Nephron (organoid): ENCODE measurements around the gene ZDHHC20.

ENCODE experiments used
- H3K27ac Mint-ChIP-seq, 3 experiments: 2 replicates each; pipeline ENCODE4 v1.8.0; 2020; ENCODE audit warnings: mixed read lengths in 3 of 3, mild to moderate bottlenecking in 2 of 3, moderate library complexity in 1 of 3
- H3K27me3 Mint-ChIP-seq: 2 replicates; pipeline ENCODE4 v1.8.0; 2021; ENCODE audit warnings: low read depth, mild to moderate bottlenecking, moderate library complexity, mixed read lengths
- H3K36me3 Mint-ChIP-seq: 2 replicates; pipeline ENCODE4 v1.8.0; 2020; ENCODE audit warnings: low read depth, mixed read lengths
- H3K4me1 Mint-ChIP-seq: 2 replicates; pipeline ENCODE4 v1.8.0; 2020; ENCODE audit warnings: mixed read lengths
- H3K4me3 Mint-ChIP-seq, 3 experiments: 2 replicates each; pipeline ENCODE4 v1.8.0; 2020; ENCODE audit warnings: mild to moderate bottlenecking in 3 of 3, mixed read lengths in 3 of 3, moderate library complexity in 2 of 3
- H3K9me3 Mint-ChIP-seq: 2 replicates; pipeline ENCODE4 v1.8.0; 2020; ENCODE audit warnings: mixed read lengths
- CTCF ChIP-seq, 3 experiments: fragments of 200-600 bp; sonication (generic); IDR thresholded peaks; one replicate each; pipeline ENCODE4 v1.5.0; 2021; ENCODE audit warnings: antibody characterized with exemption in 3 of 3; ENCODE audit not compliant: unreplicated experiment in 3 of 3

The ZDHHC20 gene

DNA sequence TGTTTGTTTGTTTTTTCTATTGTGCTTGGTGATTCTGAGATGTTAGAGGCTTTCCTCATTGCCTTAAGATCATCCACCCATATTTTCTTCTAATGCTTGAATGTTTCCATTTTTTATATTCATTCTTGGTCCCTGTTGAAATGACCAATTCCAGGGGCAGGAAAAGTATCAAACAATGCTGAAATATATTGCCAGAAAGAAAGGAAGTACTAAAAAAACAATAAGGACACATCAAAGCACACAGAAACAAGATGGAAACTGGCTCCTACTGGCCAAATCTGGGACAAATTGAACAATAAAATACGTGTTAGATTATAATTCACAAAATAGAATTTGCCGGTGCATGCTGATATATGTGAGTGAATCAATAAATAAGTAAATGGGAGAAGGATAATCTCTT lies 23.9 kb downstream of the ZDHHC20 start:
- TF ChIP-seq CTCF (IDR thresholded peaks at IDR 0.05; ENCODE audit: unreplicated experiment in 3 of 3), result no peak
- H3K36me3 Mint-ChIP-seq, result peaks cover 84% of the 10 kb centered on the region
- H3K4me3 Mint-ChIP-seq, result no peak overlapping the region
- no peaks in the 10 kb centered on the region for H3K4me1 Mint-ChIP-seq
- H3K27ac Mint-ChIP-seq, result no peak overlapping the region
- H3K9me3 Mint-ChIP-seq, result peaks cover 59% of the 10 kb centered on the region
- H3K27me3 Mint-ChIP-seq, result no peaks in the 10 kb centered on the region

DNA sequence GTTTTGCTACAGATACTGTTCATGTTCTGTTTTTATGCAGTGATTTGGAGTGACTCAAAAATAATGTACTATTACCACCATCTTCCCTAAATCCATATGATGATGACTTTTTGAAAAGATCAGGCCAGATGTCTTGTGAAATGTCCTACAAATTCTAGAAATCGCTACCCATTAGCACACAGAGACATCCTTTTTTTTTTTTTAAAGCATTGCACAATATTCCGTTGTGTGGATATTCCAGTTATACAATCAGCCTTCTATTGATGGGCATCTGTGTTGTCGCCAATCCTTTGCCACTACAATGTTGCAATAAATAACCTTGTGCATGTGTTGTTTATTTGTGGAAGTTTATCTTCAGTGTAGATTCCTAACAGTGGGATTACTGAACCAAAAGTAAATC lies 24.5 kb downstream of the ZDHHC20 start:
- TF ChIP-seq CTCF (IDR thresholded peaks at IDR 0.05; ENCODE audit: unreplicated experiment in 3 of 3), result no peak
- H3K9me3 Mint-ChIP-seq, result peaks cover 66% of the 10 kb centered on the region
- no peaks in the 10 kb centered on the region for H3K4me1 Mint-ChIP-seq
- H3K27me3 Mint-ChIP-seq, result no peaks in the 10 kb centered on the region
- no peak overlapping the region for H3K27ac Mint-ChIP-seq
- H3K36me3 Mint-ChIP-seq, result peaks cover 86% of the 10 kb centered on the region
- no peak overlapping the region for H3K4me3 Mint-ChIP-seq

GRCh38 chr13:21429211-21429610 lies 29.9 kb downstream of the ZDHHC20 start:
- no peaks in the 10 kb centered on the region for H3K27me3 Mint-ChIP-seq
- peaks cover 37% of the 10 kb centered on the region for H3K9me3 Mint-ChIP-seq
- H3K36me3 Mint-ChIP-seq, result peaks cover 63% of the 10 kb centered on the region
- H3K4me1 Mint-ChIP-seq, result no peaks in the 10 kb centered on the region
- TF ChIP-seq CTCF (IDR thresholded peaks at IDR 0.05; ENCODE audit: unreplicated experiment in 3 of 3), result no peak
- no peak overlapping the region for H3K4me3 Mint-ChIP-seq
- no peak overlapping the region for H3K27ac Mint-ChIP-seq

DNA sequence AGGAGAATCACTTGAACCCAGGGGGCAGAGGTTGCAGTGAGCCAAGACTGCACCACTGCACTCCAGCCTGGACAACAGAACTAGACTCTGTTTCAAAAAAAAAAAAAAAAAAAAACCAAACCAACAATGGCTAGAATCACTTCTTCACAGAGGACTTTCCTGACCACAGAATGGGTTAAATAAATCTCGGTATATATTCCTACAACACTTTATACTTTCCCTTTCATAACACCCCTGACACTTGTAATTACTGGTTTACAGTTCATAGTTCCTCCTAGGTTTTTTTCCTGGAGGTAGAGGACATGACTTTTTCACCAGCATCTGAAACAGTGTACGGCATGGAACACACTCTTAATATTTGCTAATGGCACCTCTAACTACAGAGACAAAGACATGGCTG lies 31.4 kb downstream of the ZDHHC20 start:
- H3K4me1 Mint-ChIP-seq, result no peaks in the 10 kb centered on the region
- peaks cover 56% of the 10 kb centered on the region for H3K36me3 Mint-ChIP-seq
- TF ChIP-seq CTCF (IDR thresholded peaks at IDR 0.05; ENCODE audit: unreplicated experiment in 3 of 3), result no peak
- no peaks in the 10 kb centered on the region for H3K27me3 Mint-ChIP-seq
- H3K4me3 Mint-ChIP-seq, result no peak overlapping the region
- no peak overlapping the region for H3K27ac Mint-ChIP-seq
- H3K9me3 Mint-ChIP-seq, result peaks cover 30% of the 10 kb centered on the region

- Mint-ChIP-seq H3K9me3 (peaks cover 29% of the 10 kb centered on the region), H3K36me3 (peaks cover 52% of the 10 kb centered on the region), H3K27ac (no peak overlapping the region), H3K4me1 (no peaks in the 10 kb centered on the region), H3K4me3 (no peak overlapping the region), H3K27me3 (no peaks in the 10 kb centered on the region)
- no peak for TF ChIP-seq CTCF (IDR thresholded peaks at IDR 0.05; ENCODE audit: unreplicated experiment in 3 of 3)
These were observed 32.9 kb downstream of the ZDHHC20 start for GRCh38 chr13:21426238-21426637.

GRCh38 chr13:21420706-21421105 lies 38.4 kb downstream of the ZDHHC20 start:
- H3K27ac Mint-ChIP-seq, result no peak overlapping the region
- no peaks in the 10 kb centered on the region for H3K4me1 Mint-ChIP-seq
- no peaks in the 10 kb centered on the region for H3K9me3 Mint-ChIP-seq
- no peaks in the 10 kb centered on the region for H3K27me3 Mint-ChIP-seq
- no peak overlapping the region for H3K4me3 Mint-ChIP-seq
- H3K36me3 Mint-ChIP-seq, result peaks cover 19% of the 10 kb centered on the region
- no peak for TF ChIP-seq CTCF (IDR thresholded peaks at IDR 0.05; ENCODE audit: unreplicated experiment in 3 of 3)
